GM20000 (cell line): Measurements from ENCODE around the gene INSYN2B.

Experiments used
- DNase-seq: peaks from one replicate; pipeline ENCODE4 v3.0.0; 2012; ENCODE audit warnings: low spot score
- CTCF ChIP-seq: IDR thresholded peaks from 2 replicates; pipeline ENCODE4 v1.5.1; 2012; ENCODE audit warnings: mild to moderate bottlenecking, control low read depth; ENCODE audit errors: extremely low read depth, missing control alignments

Gene INSYN2B

GRCh38 chr5:169910393-169910792 is 69.9 kb downstream of the INSYN2B start:
- DNase-seq, result no peak
- TF ChIP-seq CTCF, result no peak

GRCh38 chr5:169909945-169910344 is 70.3 kb downstream of the INSYN2B start:
- TF ChIP-seq CTCF, result no peak
- DNase-seq, result no peak

GRCh38 chr5:169908864-169909263 is 71.4 kb downstream of the INSYN2B start:
- TF ChIP-seq CTCF, result no peak
- DNase-seq, result no peak

- no peak for DNase-seq
- no peak for TF ChIP-seq CTCF
These were observed 73.3 kb downstream of the INSYN2B start for GRCh38 chr5:169906745-169907649.

GRCh38 chr5:169905017-169905416 is 75.3 kb downstream of the INSYN2B start:
- TF ChIP-seq CTCF, result no peak
- DNase-seq, result no peak

GRCh38 chr5:169904508-169904907 is 75.8 kb downstream of the INSYN2B start:
- no peak for TF ChIP-seq CTCF
- DNase-seq, result no peak

GRCh38 chr5:169904059-169904458 is 76.2 kb downstream of the INSYN2B start:
- peak; percentile 25 for DNase-seq
- no peak for TF ChIP-seq CTCF
